Osteoblast (primary cell): ENCODE results near the gene DNAH10. TPM values are rescaled to one million over a fixed set of nuclear protein-coding genes. Genes with fewer than 3 reads are reported as not detected.

Experiments used
- DNase-seq: peaks from one replicate; pipeline ENCODE4 v3.0.0; 2011; ENCODE audit warnings: low spot score, mixed read lengths; ENCODE audit not compliant: insufficient read length; ENCODE audit errors: missing footprints
- H2AFZ ChIP-seq: 2 replicates; pipeline ENCODE4 v1.6.0; 2011; ENCODE audit warnings: mild to moderate bottlenecking, low read length
- H3K27ac ChIP-seq: 2 replicates; pipeline ENCODE4 v1.5.1; 2011; ENCODE audit warnings: mild to moderate bottlenecking, low read depth, low read length, moderate library complexity
- H3K27me3 ChIP-seq: 2 replicates; pipeline ENCODE4 v1.6.0; 2012; ENCODE audit warnings: mild to moderate bottlenecking, control low read depth, inconsistent platforms, low read length, moderate library complexity; ENCODE audit not compliant: insufficient read depth
- H3K36me3 ChIP-seq: 2 replicates; pipeline ENCODE4 v1.5.1; 2011; ENCODE audit warnings: mild to moderate bottlenecking, low read length, control low read depth, moderate library complexity; ENCODE audit not compliant: insufficient read depth
- H3K4me1 ChIP-seq: 2 replicates; pipeline ENCODE4 v1.5.1; 2011; ENCODE audit warnings: mild to moderate bottlenecking, low read length, control low read depth, moderate library complexity; ENCODE audit not compliant: insufficient read depth
- H3K4me2 ChIP-seq: 2 replicates; pipeline ENCODE4 v1.6.0; 2011; ENCODE audit warnings: mild to moderate bottlenecking, low read length; ENCODE audit not compliant: insufficient read depth
- H3K4me3 ChIP-seq: fragments of 200-600 bp; sonication (generic); 3 replicates; pipeline ENCODE4 v1.5.1; 2012; ENCODE audit warnings: mild to moderate bottlenecking, low read length, inconsistent platforms; ENCODE audit not compliant: insufficient read depth
- H3K79me2 ChIP-seq: 2 replicates; pipeline ENCODE4 v1.6.0; 2012; ENCODE audit warnings: mild to moderate bottlenecking, low read length, control low read depth, inconsistent platforms; ENCODE audit not compliant: insufficient read depth
- H3K9me3 ChIP-seq: 2 replicates; pipeline ENCODE4 v1.5.1; 2011; ENCODE audit warnings: low read depth, low read length, control low read depth
- H4K20me1 ChIP-seq: 2 replicates; pipeline ENCODE4 v1.6.0; 2012; ENCODE audit warnings: mild to moderate bottlenecking, low read length, control low read depth; ENCODE audit not compliant: insufficient read depth
- total RNA-seq: library from RNA; depleted of rRNA; stranded (reverse); fragments of >200 nt; gene quantifications from 2 replicates; pipeline ENCODE4 v1.2.3, GENCODE V29; 2012
- TF ChIP-seq, protein P1 (sequence below): IDR thresholded peaks from 2 replicates; pipeline ENCODE4 v1.5.1; 2011; ENCODE audit warnings: mild to moderate bottlenecking, low read depth, low read length, moderate library complexity; ENCODE audit errors: extremely low read depth

Gene DNAH10
- total RNA-seq, 1 donor, result 0.72 TPM

DNA sequence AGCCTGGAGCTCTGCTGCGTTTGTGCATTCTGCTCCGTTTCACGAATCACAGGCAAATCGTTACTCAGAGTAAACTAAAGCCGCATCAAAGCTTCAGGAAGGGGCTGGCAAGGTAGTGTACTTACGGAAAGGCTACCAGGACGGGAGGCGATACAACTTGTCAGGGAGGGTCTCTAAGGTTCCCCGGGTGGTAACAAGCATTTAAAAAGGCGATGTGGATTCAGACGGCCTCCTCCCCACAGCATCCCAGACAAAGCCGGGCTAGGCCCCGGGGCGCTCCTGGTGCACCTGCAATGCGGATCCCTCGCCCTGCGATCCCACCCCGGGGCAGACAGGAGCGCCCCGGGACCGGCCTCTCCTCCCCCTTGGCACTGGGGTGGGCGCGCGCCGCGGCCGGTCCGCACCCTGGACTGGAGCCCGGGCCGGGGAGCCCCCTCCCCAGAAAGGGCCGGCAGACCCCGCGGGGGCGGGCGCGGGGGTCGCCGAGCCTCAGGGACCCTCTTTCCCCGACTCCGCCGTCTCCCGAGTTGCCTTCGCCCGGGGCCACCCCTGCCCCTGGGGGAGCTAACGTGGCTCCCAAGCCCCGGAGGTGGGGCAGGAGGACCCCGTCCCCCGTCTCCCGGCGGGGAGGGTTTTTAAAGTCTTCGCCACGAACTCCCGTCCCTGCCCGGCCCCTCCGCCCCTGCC is 209.8 kb downstream of the DNAH10 start:
- peaks cover 56% of the 10 kb centered on the region for H3K4me1 ChIP-seq
- peak; percentile 48 for DNase-seq
- H3K4me2 ChIP-seq, result peak overlapping the region; percentile 91
- no peaks in the 10 kb centered on the region for H3K9me3 ChIP-seq
- H4K20me1 ChIP-seq, result peaks cover 14% of the 10 kb centered on the region
- H3K27ac ChIP-seq, result peak overlapping the region; percentile 42
- H3K36me3 ChIP-seq, result peaks cover 5% of the 10 kb centered on the region
- H3K27me3 ChIP-seq, result no peaks in the 10 kb centered on the region
- H3K79me2 ChIP-seq, result peaks cover 63% of the 10 kb centered on the region
- peak overlapping the region; percentile 77 for H3K4me3 ChIP-seq
- TF ChIP-seq, protein P1, sequence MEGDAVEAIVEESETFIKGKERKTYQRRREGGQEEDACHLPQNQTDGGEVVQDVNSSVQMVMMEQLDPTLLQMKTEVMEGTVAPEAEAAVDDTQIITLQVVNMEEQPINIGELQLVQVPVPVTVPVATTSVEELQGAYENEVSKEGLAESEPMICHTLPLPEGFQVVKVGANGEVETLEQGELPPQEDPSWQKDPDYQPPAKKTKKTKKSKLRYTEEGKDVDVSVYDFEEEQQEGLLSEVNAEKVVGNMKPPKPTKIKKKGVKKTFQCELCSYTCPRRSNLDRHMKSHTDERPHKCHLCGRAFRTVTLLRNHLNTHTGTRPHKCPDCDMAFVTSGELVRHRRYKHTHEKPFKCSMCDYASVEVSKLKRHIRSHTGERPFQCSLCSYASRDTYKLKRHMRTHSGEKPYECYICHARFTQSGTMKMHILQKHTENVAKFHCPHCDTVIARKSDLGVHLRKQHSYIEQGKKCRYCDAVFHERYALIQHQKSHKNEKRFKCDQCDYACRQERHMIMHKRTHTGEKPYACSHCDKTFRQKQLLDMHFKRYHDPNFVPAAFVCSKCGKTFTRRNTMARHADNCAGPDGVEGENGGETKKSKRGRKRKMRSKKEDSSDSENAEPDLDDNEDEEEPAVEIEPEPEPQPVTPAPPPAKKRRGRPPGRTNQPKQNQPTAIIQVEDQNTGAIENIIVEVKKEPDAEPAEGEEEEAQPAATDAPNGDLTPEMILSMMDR, result no peak
- peak overlapping the region; percentile 64 for H2AFZ ChIP-seq

DNA sequence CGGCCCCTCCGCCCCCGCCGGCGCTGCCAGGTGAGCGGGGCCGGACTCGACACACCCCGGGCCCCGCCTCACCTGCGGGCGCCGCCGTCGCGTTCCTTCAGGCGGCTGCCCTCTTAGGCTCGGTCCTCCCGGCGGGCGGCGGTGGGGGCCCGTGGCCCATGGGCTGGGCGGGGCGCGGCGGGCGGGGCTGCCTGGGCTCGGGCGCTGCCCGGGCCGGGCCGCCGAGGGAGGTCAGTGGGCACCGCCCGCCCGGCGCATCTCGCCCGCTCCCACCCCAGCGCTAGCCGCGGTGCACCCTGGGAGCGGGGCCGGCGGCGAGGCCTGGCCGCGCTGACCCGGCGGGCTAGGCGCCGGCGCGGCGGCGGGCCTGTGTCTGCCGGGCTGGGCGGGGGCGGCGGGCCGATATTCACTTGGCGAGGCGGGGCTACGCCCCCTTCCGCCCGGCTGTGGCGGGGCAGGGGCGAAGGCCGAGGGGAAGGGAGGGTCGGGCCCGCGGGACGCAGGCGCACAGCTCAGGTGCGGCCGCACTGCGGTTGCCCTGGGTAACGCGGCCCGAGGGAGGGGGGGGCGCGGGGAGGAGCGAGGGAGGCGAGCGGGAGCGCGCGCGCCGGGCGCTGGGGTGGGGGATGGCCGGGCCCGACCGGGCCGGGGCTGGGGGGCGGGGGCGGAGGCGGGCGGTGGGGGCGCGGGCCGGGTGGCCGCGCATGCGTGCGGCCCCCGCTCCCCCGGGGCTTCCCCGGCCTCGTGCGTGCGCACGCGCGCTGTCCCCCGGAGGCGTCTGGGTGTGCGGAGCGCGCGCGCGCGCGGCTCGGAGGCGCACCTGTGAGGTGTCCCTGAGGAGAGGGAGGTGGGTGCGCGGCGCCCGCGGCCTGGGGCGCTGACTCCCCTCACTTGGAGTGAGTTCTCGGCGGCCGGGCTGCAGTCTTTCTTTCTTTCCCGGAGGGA is 210.6 kb downstream of the DNAH10 start, which contains the start of the genes CCDC92 and ZNF664:
Gene CCDC92 (minus strand): TSS at position 375 of the 945 bp plus-strand sequence. CDS start 28,526 bp downstream, outside the sequence.
Gene ZNF664 (plus strand): TSS at position 759 of the 945 bp plus-strand sequence. CDS start 38,930 bp downstream, outside the sequence.
- TF ChIP-seq, protein P1, result no peak
- peaks cover 55% of the 10 kb centered on the region for H3K79me2 ChIP-seq
- DNase-seq, result peak; percentile 99

DNA sequence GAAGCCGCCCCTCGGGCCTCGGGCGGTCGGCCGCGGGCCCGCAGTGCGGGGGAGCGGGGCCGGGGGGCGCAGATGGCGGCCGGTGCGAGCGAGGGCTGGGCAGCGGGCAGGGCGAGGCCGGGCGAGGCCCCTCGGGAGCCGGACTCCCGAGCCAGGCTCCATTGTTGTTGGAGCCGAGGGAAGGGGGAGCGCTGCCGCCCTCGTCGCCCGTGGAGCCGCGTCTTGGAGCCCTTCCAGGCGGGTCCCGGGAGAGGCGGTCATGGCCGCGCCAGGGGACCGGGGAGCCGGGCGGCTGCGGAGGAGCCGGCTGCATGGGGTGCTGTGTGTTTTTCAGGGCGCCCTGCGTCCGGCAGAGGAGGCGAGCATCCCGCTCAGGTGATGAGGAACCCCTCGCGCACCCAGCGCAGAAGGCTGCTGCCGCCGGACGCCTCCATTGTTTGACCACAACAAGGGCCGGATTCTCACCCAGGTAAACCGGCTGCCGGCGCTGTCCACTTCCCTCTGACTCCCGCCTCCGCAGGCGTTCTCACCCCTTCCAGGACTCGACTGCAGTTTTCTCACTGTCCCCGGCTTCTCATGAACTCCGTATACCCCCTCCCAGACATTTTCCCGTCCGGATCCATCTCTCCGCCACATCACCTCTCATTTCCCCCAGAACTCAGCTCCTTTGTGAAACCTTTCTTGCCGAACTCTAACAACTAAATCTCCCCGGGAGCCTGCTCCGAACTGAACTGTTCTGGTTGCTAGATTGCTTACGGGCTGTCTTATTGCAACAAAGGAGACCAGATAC is 211.6 kb downstream of the DNAH10 start:
- Histone ChIP-seq H3K79me2 (peaks cover 46% of the 10 kb centered on the region), H2AFZ (peak overlapping the region; percentile 82), H3K36me3 (peaks cover 14% of the 10 kb centered on the region), H3K4me3 (peak overlapping the region; percentile 80), H3K9me3 (no peaks in the 10 kb centered on the region), H3K27me3 (no peaks in the 10 kb centered on the region), H3K4me2 (peak overlapping the region; percentile 96), H3K27ac (peak overlapping the region; percentile 58), H4K20me1 (peaks cover 11% of the 10 kb centered on the region), H3K4me1 (peaks cover 38% of the 10 kb centered on the region)
- TF ChIP-seq, protein P1, result no peak
- peak; percentile 77 for DNase-seq

More for the DNA sequence above, 210.6 kb downstream of the DNAH10 start, which contains the start of the genes CCDC92 and ZNF664:
- Histone ChIP-seq H4K20me1 (peaks cover 11% of the 10 kb centered on the region), H2AFZ (peak within 1 kb of the TSS; percentile 82), H3K4me2 (peak within 1 kb of the TSS; percentile 96), H3K27me3 (no peaks in the 10 kb centered on the region), H3K4me3 (peak within 1 kb of the TSS; percentile 80), H3K9me3 (no peaks in the 10 kb centered on the region), H3K27ac (peak within 1 kb of the TSS; percentile 58), H3K4me1 (peaks cover 48% of the 10 kb centered on the region), H3K36me3 (peaks cover 10% of the 10 kb centered on the region)
